ENCODE results near the gene F2R. TPM values are rescaled to one million over a fixed set of nuclear protein-coding genes. Genes with fewer than 3 reads are reported as not detected.

F2R gene
- total RNA-seq, 1 experiment from 2014 or later, result 3.6 TPM

GRCh38 chr5:76670508-76670907 is 45.4 kb upstream of the F2R start:
- H3K79me2 ChIP-seq (ENCODE audit: low read depth), result no peaks in the 10 kb centered on the region
- BruUV-seq (replicated peaks), result no TSS peak
- no peaks in the 10 kb centered on the region for H3K9me2 ChIP-seq (ENCODE audit: insufficient read depth)
- H4K20me1 ChIP-seq (ENCODE audit: insufficient read depth), result no peaks in the 10 kb centered on the region
- no peak overlapping the region for H3K27ac ChIP-seq
- DNase-seq, result no peak
- no peak overlapping the region for H2AFZ ChIP-seq
- no peak overlapping the region for H3K4me2 ChIP-seq
- no peaks in the 10 kb centered on the region for H3K36me3 ChIP-seq (ENCODE audit: low read depth)
- H3K27me3 ChIP-seq (ENCODE audit: insufficient read depth, low read depth), result no peaks in the 10 kb centered on the region
- no peaks in the 10 kb centered on the region for H3K4me1 ChIP-seq (replicated peaks; ENCODE audit: insufficient read depth)
- CTCF ChIA-PET, result interaction anchor here (0.9 kb wide), 1 partner anchor 68 kb away, joined by 4 read pairs; no protein-coding TSS in a partner anchor
- no peaks in the 10 kb centered on the region for H3F3A ChIP-seq (ENCODE audit: insufficient read depth, low read depth)
- no peak overlapping the region for H3K4me3 ChIP-seq
- intact Hi-C loops (cut with micrococcal nuclease; ENCODE audit: unreplicated experiment), result no loop called here
- TF ChIP-seq CTCF (conservative IDR thresholded peaks at IDR 0.05) (no peak), EZH2 (IDR thresholded peaks at IDR 0.05; ENCODE audit: low read depth) (no peak)
- POLR2A ChIA-PET (ENCODE audit: unreplicated experiment), result no interaction called here
- no peaks in the 10 kb centered on the region for H3K9me3 ChIP-seq (ENCODE audit: insufficient read depth, low read depth)

DNA sequence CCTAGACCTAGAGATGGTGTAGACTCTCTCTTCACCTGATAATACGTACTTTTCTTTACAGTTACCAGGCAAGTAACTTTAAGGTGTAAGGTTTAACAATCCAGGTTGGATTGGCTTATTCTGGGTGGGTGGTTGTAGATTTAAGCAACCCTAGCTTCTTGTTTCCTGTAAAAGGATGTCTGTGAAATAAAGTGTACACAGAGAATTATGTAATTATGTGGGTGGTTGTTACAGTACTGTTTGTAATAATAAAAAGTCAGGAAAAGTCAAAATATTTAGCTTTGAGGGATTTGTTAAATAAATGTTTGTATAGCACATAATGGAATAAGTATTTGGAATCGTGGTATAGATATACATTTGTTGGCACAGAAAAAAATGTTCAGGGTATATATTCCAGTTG is 43.7 kb upstream of the F2R start:
- BruUV-seq (replicated peaks), result no TSS peak
- H3F3A ChIP-seq (ENCODE audit: insufficient read depth, low read depth), result no peaks in the 10 kb centered on the region
- no peaks in the 10 kb centered on the region for H3K4me1 ChIP-seq (replicated peaks; ENCODE audit: insufficient read depth)
- H3K36me3 ChIP-seq (ENCODE audit: low read depth), result no peaks in the 10 kb centered on the region
- H3K9me2 ChIP-seq (ENCODE audit: insufficient read depth), result no peaks in the 10 kb centered on the region
- intact Hi-C loops (cut with micrococcal nuclease; ENCODE audit: unreplicated experiment), result no loop called here
- no peaks in the 10 kb centered on the region for H3K9me3 ChIP-seq (ENCODE audit: insufficient read depth, low read depth)
- H3K4me2 ChIP-seq, result no peak overlapping the region
- no peaks in the 10 kb centered on the region for H3K27me3 ChIP-seq (ENCODE audit: insufficient read depth, low read depth)
- CTCF ChIA-PET, result no interaction called here
- H4K20me1 ChIP-seq (ENCODE audit: insufficient read depth), result no peaks in the 10 kb centered on the region
- no peaks in the 10 kb centered on the region for H3K79me2 ChIP-seq (ENCODE audit: low read depth)
- no peak for DNase-seq
- no peak overlapping the region for H3K27ac ChIP-seq
- POLR2A ChIA-PET (ENCODE audit: unreplicated experiment), result no interaction called here
- TF ChIP-seq EZH2 (IDR thresholded peaks at IDR 0.05; ENCODE audit: low read depth), result no peak
- TF ChIP-seq CTCF (conservative IDR thresholded peaks at IDR 0.05), result no peak
- no peak overlapping the region for H3K4me3 ChIP-seq
- H2AFZ ChIP-seq, result no peak overlapping the region

GRCh38 chr5:76673125-76673524 is 42.8 kb upstream of the F2R start:
- H3K36me3 ChIP-seq (ENCODE audit: low read depth), result no peaks in the 10 kb centered on the region
- DNase-seq, result no peak
- H3K79me2 ChIP-seq (ENCODE audit: low read depth), result no peaks in the 10 kb centered on the region
- H4K20me1 ChIP-seq (ENCODE audit: insufficient read depth), result no peaks in the 10 kb centered on the region
- H3K4me2 ChIP-seq, result no peak overlapping the region
- H3F3A ChIP-seq (ENCODE audit: insufficient read depth, low read depth), result no peaks in the 10 kb centered on the region
- H3K4me3 ChIP-seq, result no peak overlapping the region
- TF ChIP-seq EZH2 (IDR thresholded peaks at IDR 0.05; ENCODE audit: low read depth) (no peak), CTCF (conservative IDR thresholded peaks at IDR 0.05) (no peak)
- no peaks in the 10 kb centered on the region for H3K27me3 ChIP-seq (ENCODE audit: insufficient read depth, low read depth)
- H3K4me1 ChIP-seq (replicated peaks; ENCODE audit: insufficient read depth), result no peaks in the 10 kb centered on the region
- no peak overlapping the region for H3K27ac ChIP-seq
- no peaks in the 10 kb centered on the region for H3K9me2 ChIP-seq (ENCODE audit: insufficient read depth)
- no peak overlapping the region for H2AFZ ChIP-seq
- ChIA-PET CTCF (no interaction called here), POLR2A (ENCODE audit: unreplicated experiment) (no interaction called here)
- BruUV-seq (replicated peaks), result no TSS peak
- H3K9me3 ChIP-seq (ENCODE audit: insufficient read depth, low read depth), result no peaks in the 10 kb centered on the region
- intact Hi-C loops (cut with micrococcal nuclease; ENCODE audit: unreplicated experiment), result no loop called here

Data from PC-9 (cell line).